Psoas muscle (tissue), 8 donors: ENCODE measurements around the gene ZNF445. TPM values are rescaled to one million over a fixed set of nuclear protein-coding genes. Genes with fewer than 3 reads are reported as not detected.

Experiments used
- ATAC-seq, 4 donors: fragments of 200-7000 bp; cut with Tn5 transposase; one replicate each; pipeline ENCODE4 v1.9.1; 2020; ENCODE audit warnings: moderate library complexity in 3 of 4, mild to moderate bottlenecking in 2 of 4
- DNase-seq, 2 donors: peaks; one replicate each; pipeline ENCODE4 v3.0.0-alpha.2; 2020
- H3K27ac ChIP-seq: fragments of 200-600 bp; one replicate; pipeline ENCODE4 v1.8.0; 2022
- H3K27me3 ChIP-seq, 3 donors: fragments of 200-600 bp in 1 of 3; one replicate each; pipeline versions ENCODE4 v1.6.1 to v1.8.0; 2013 to 2022; ENCODE audit warnings: low read length in 2 of 3, mild to moderate bottlenecking in 2 of 3, moderate library complexity in 1 of 3; ENCODE audit not compliant: insufficient read depth in 3 of 3
- H3K36me3 ChIP-seq, 2 donors: fragments of 200-600 bp in 1 of 2; one replicate each; pipeline versions ENCODE4 v1.6.1 to v1.8.0; 2013 to 2022; ENCODE audit warnings: low read depth in 1 of 2, mild to moderate bottlenecking in 1 of 2, moderate library complexity in 1 of 2; ENCODE audit not compliant: insufficient read depth in 1 of 2
- H3K4me1 ChIP-seq: fragments of 200-600 bp; one replicate; pipeline ENCODE4 v1.8.0; 2022
- H3K4me3 ChIP-seq: fragments of 200-600 bp; one replicate; pipeline ENCODE4 v1.8.0; 2022; ENCODE audit warnings: mild to moderate bottlenecking
- H3K9me3 ChIP-seq: fragments of 200-600 bp; one replicate; pipeline ENCODE4 v1.8.0; 2022
- WGBS, 3 donors: extraction: QIAGEN DNeasy Blood & Tissue Kit; methylation state at CpG; one replicate each; pipeline versions ENCODE4 v1.1.6 to v1.1.7; 2013; 5-methylcytosine and 5-hydroxymethylcytosine counted together
- intact Hi-C, 2 donors: fragments of 100-400 bp; cut with DNase I; formaldehyde crosslinking; loops; one replicate each; pipeline versions ENCODE4 v1.11.0 to v1.14.2; 2022
- polyA plus RNA-seq, 3 donors: library from polyadenylated mRNA; stranded (reverse); fragments of 200-250 nt; gene quantifications; one replicate each; pipeline ENCODE4 v1.2.3, GENCODE V29; 2013
- total RNA-seq, 4 donors: library from RNA; stranded (reverse); fragmentation: NEBNext Ultra II Directional in 2 of 4; extraction: Animal tissue kit (Norgen Biotek cat#: 25700) in 2 of 4; gene quantifications; one replicate each; pipeline versions ENCODE4 v1.2.1 to v1.2.4, GENCODE V29; 2021 to 2023
- TF ChIP-seq, protein P1 (sequence below): fragments of 200-600 bp; IDR thresholded peaks from one replicate; pipeline ENCODE4 v1.8.0; 2022; ENCODE audit warnings: antibody characterized with exemption
- donor health status: healthy with polysubstance abuse.
- donor health status: DM: no; HTN: no; CAD: no; lungs with moderate emphysema.
- donor health status: Bipolar disorder and iron deficiency.
- donor health status: healthy.
- donor health status: DM: yes; HTN: yes; CAD: no.
- donor health status: DM: no; HTN: no; CAD: no.
- donor health status: DM: no; HTN: no; CAD: no.
- donor health status: DM: yes; HTN: yes; CAD: no.

Gene ZNF445
- total and polyA plus RNA-seq, 7 donors: 1.6 to 16.8 (median 8.0) TPM

DNA sequence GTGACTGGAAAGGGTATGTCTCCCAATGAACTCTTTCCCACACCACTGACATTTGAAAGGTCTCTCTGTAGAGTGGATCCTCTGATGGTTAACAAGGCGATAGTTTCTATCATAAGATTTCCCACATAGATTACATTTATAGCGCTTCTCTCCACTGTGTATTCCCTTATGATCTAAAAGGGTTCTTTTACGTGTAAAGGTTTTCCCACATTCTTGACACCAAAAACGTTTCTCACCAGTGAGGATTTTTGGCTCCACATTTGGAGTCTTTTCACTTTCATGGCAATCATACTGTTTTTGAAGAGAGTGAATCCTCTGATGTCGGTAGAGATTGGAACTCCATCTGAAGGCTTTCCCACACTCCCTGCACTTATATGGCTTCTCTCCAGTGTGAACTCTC is 30.5 kb downstream of the ZNF445 start:
- no peak overlapping the region for H3K4me3 ChIP-seq
- TF ChIP-seq, protein P1, sequence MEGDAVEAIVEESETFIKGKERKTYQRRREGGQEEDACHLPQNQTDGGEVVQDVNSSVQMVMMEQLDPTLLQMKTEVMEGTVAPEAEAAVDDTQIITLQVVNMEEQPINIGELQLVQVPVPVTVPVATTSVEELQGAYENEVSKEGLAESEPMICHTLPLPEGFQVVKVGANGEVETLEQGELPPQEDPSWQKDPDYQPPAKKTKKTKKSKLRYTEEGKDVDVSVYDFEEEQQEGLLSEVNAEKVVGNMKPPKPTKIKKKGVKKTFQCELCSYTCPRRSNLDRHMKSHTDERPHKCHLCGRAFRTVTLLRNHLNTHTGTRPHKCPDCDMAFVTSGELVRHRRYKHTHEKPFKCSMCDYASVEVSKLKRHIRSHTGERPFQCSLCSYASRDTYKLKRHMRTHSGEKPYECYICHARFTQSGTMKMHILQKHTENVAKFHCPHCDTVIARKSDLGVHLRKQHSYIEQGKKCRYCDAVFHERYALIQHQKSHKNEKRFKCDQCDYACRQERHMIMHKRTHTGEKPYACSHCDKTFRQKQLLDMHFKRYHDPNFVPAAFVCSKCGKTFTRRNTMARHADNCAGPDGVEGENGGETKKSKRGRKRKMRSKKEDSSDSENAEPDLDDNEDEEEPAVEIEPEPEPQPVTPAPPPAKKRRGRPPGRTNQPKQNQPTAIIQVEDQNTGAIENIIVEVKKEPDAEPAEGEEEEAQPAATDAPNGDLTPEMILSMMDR: no peak
- DNase-seq (no peak), ATAC-seq (no peak)
- no peak overlapping the region for H3K27ac ChIP-seq
- H3K36me3 ChIP-seq: peaks cover 13 to 89% of the 10 kb centered on the region in 2 donors
- 92 to 97% (median 95%) methylated on average over 5 of the region's 5 CpGs for WGBS, 3 donors
- H3K27me3 ChIP-seq: no peaks in the 10 kb centered on the region
- no peaks in the 10 kb centered on the region for H3K4me1 ChIP-seq
- H3K9me3 ChIP-seq: no peaks in the 10 kb centered on the region
- intact Hi-C loops: no loop called here

DNA sequence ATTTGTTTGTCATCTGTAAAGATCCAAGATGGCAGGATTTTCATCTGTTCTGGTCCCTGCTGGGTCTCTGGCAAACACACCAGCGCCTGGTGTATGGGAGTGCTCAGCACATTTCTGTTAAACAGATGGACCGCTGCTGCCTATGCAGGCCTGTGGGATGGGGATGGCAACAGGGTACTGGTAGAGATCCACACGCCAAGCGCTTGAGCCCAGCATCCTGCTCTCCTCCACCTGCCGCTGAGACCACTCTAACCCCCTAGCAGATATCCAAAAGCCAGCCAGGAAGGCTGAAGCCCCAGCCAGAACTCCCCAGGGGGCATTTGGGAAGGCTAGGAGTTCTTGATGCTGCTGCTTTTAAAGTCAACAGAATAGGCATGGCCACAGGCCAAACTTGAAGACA is 31.7 kb downstream of the ZNF445 start:
- intact Hi-C loops: no loop called here
- Histone ChIP-seq H3K36me3 (peaks cover 13 to 78% of the 10 kb centered on the region in 2 donors), H3K27me3 (no peaks in the 10 kb centered on the region), H3K9me3 (no peaks in the 10 kb centered on the region), H3K4me3 (no peak overlapping the region), H3K4me1 (no peaks in the 10 kb centered on the region), H3K27ac (no peak overlapping the region)
- DNase-seq (no peak), ATAC-seq (no peak)
- WGBS, 3 donors: 97 to 99% (median 98%) methylated on average over 5 of the region's 5 CpGs
- TF ChIP-seq, protein P1: no peak

DNA sequence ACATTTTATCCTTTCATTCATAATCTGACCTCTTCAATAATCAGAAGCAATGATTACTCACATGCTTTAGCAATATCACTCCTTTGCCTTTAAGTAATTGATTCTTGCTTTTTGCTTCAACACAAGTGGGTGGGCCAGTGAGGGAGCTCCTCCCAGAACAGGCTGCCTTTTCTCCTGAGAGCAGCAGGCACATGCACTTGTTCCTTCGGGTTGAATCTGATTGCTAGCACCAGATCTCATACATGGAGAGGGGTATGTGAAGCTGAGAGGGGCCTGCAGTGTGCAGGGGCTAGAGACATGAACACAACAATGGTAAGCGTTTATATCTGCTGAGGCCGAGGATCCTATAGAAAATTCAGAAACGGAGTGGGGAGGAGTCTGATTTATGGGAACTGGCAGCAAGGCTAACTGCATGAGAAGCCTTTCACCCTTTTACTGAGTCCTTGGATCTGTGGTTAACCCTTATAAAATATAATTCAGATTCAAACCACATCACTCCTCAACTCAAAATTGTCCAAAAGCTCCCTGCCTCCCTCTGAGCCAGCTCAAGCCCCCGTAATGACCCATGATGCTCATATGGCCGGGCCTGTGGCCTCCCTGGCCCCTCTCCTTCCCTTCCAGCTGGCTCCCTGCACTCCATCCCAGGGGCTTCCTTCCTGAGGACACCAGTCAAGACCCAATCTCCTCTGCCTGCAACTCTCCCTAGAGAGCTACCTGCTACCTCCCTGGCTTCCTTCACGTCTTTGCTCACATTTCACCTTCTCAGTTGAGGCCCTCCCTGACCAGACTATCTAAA is 32.4 kb downstream of the ZNF445 start:
- H3K4me1 ChIP-seq: peaks cover 2% of the 10 kb centered on the region
- ATAC-seq: no peak
- H3K36me3 ChIP-seq: peaks cover 13 to 71% of the 10 kb centered on the region in 2 donors
- TF ChIP-seq, protein P1: no peak
- H3K27ac ChIP-seq: no peak overlapping the region
- 91 to 92% (median 92%) methylated on average over 7 of the region's 7 CpGs for WGBS, 3 donors
- no peaks in the 10 kb centered on the region for H3K9me3 ChIP-seq
- DNase-seq: no peak
- intact Hi-C loops: no loop called here
- no peaks in the 10 kb centered on the region for H3K27me3 ChIP-seq
- no peak overlapping the region for H3K4me3 ChIP-seq

DNA sequence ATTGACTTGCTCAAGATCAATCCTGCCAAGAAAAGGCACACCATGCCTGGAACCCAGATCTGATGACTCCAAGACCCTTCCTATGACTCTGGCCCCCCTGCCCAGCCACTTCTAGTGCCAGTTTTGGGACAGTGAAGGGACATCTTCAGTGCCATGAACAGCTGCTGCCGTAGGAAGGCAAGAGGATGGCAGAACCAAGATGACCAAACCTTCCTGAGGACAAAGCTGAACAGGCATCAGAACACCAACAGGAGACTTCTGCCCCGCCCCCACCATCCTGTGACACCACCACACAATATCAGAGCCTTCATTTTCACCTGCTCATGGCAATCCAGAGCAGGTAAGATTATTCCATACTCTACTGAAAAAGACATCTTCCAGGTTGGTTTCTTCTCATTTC is 33.0 kb downstream of the ZNF445 start:
- Histone ChIP-seq H3K27me3 (no peaks in the 10 kb centered on the region), H3K36me3 (peaks cover 13 to 64% of the 10 kb centered on the region in 2 donors), H3K27ac (no peak overlapping the region), H3K4me3 (no peak overlapping the region), H3K9me3 (no peaks in the 10 kb centered on the region), H3K4me1 (peaks cover 4% of the 10 kb centered on the region)
- intact Hi-C loops: no loop called here
- ATAC-seq: no peak
- TF ChIP-seq, protein P1: no peak
- WGBS, 3 donors: 94 to 100% (median 98%) methylated on average over 2 of the region's 2 CpGs
- DNase-seq: no peak
